GM13976 (cell line): ENCODE measurements around the gene CTU2.

Experiments
- DNase-seq: peaks from one replicate; pipeline ENCODE4 v3.0.0; 2012; ENCODE audit warnings: low spot score
- CTCF ChIP-seq: IDR thresholded peaks from 2 replicates; pipeline ENCODE4 v1.5.1; 2012; ENCODE audit warnings: borderline replicate concordance, mild to moderate bottlenecking; ENCODE audit not compliant: insufficient read depth; ENCODE audit errors: extremely low read depth, missing control alignments, control extremely low read depth
- in situ Hi-C: fragments of 300-500 bp; cut with MboI; formaldehyde crosslinking; loops from one replicate; pipeline ENCODE4 v1.12.0; 2022; ENCODE audit warnings: low sequenced_read_pairs, mixed read lengths, inconsistent platforms; ENCODE audit not compliant: unreplicated experiment

Gene CTU2

GRCh38 chr16:88758227-88758943 is 52.1 kb downstream of the CTU2 start:
- in situ Hi-C loops, result no loop called here
- DNase-seq, result no peak

GRCh38 chr16:88758944-88759244 is 52.6 kb downstream of the CTU2 start:
- in situ Hi-C loops, result no loop called here
- DNase-seq, result no peak
- no peak for TF ChIP-seq CTCF

More at GRCh38 chr16:88758227-88758943, 52.1 kb downstream of the CTU2 start:
- no peak for TF ChIP-seq CTCF

GRCh38 chr16:88759245-88759975 is 53.1 kb downstream of the CTU2 start:
- no peak for TF ChIP-seq CTCF
- in situ Hi-C loops, result no loop called here
- DNase-seq, result no peak

- no peak for DNase-seq
- TF ChIP-seq CTCF, result no peak
- in situ Hi-C loops, result no loop called here
Measured at GRCh38 chr16:88759976-88760350, 53.7 kb downstream of the CTU2 start.

GRCh38 chr16:88760424-88761142 is 54.3 kb downstream of the CTU2 start:
- in situ Hi-C loops, result no loop called here
- TF ChIP-seq CTCF, result no peak
- no peak for DNase-seq

GRCh38 chr16:88761143-88761534 is 54.8 kb downstream of the CTU2 start:
- no peak for DNase-seq
- TF ChIP-seq CTCF, result no peak
- in situ Hi-C loops, result no loop called here
